T-helper 2 cell treated with Interferon-gamma antibody and Interleukin-4, amounts not matched to agents 5 μg/mL and 100 μg/mL, for 36 hours (primary cell): ENCODE results near the gene PFDN2.
"Not testable (repeated sequence)": the region's sequence is repeated elsewhere in the genome, so short reads cannot be mapped to it uniquely, and the experiment has no call there.

Source experiments
- DNase-seq: peaks from one replicate; pipeline ENCODE4 v3.0.0; 2021; ENCODE audit warnings: low spot score
- H3K27ac Mint-ChIP-seq: one replicate; pipeline ENCODE4 v1.8.0; 2021; ENCODE audit warnings: mild to moderate bottlenecking, mixed read lengths
- H3K27me3 Mint-ChIP-seq: one replicate; pipeline ENCODE4 v1.8.0; 2021; ENCODE audit warnings: low read depth, mixed read lengths
- H3K36me3 Mint-ChIP-seq: one replicate; pipeline ENCODE4 v1.8.0; 2021; ENCODE audit warnings: low read depth, mixed read lengths
- H3K4me1 Mint-ChIP-seq: one replicate; pipeline ENCODE4 v1.8.0; 2021; ENCODE audit warnings: low read depth, mixed read lengths
- H3K4me3 Mint-ChIP-seq: one replicate; pipeline ENCODE4 v1.8.0; 2022; ENCODE audit warnings: mild to moderate bottlenecking, moderate library complexity, mixed read lengths
- H3K9me3 Mint-ChIP-seq: one replicate; pipeline ENCODE4 v1.8.0; 2021; ENCODE audit warnings: mixed read lengths

Gene PFDN2

GRCh38 chr1:161128591-161129420 lies 11.0 kb upstream of the PFDN2 start:
- Mint-ChIP-seq H3K36me3 (peaks cover 39% of the 10 kb centered on the region), H3K4me3 (no peak overlapping the region), H3K4me1 (peaks cover 44% of the 10 kb centered on the region), H3K27me3 (no peaks in the 10 kb centered on the region), H3K27ac (no peak overlapping the region), H3K9me3 (no peaks in the 10 kb centered on the region)
- DNase-seq = no peak

- Mint-ChIP-seq H3K4me1 (peaks cover 44% of the 10 kb centered on the region), H3K27me3 (no peaks in the 10 kb centered on the region), H3K27ac (no peak overlapping the region), H3K9me3 (no peaks in the 10 kb centered on the region), H3K4me3 (no peak overlapping the region), H3K36me3 (peaks cover 43% of the 10 kb centered on the region)
- no peak for DNase-seq
These were observed 9.8 kb upstream of the PFDN2 start for GRCh38 chr1:161127649-161128048.

DNA sequence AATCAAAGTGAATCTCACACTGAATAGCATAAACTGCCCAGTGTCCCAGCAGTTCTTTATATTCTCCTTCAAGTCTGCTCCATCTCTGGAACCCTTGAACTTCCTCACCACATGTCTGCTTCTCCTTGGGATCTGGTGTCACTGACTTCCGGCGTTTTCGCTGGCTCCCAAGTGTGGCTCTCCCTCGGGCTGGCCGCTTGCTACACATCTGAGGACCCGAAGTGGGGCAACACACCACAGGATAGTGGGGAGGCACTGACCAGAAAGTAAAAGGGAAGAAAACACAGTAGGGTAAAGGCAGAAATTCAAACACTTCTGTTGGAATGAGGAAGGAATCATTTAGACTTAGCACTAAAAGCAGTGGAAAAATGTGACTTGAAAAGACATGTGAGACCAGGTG lies 5.1 kb upstream of the PFDN2 start:
- H3K27ac Mint-ChIP-seq = no peak overlapping the region
- H3K4me1 Mint-ChIP-seq = peaks cover 31% of the 10 kb centered on the region

DNA sequence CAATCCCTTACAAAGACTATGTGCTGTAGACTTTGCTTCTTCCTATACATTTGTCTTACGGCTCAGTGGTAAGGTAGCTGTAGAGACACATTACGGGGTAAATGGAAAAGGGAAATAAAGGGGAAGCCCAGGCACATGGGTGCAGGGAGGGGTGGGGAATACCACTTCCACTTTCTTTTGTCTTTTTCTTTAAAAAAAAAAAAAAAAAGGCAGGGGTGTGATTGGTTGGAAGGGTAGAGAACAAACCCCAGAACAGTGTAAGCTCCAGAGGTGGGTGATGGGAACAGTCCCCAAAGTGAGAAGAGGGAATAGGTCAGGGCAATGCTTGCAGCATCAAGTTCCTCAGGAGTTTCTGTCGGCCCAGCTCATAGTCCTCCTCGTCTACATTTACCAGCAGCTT lies 4.0 kb upstream of the PFDN2 start:
- no peak for DNase-seq
- Mint-ChIP-seq H3K9me3 (no peaks in the 10 kb centered on the region), H3K36me3 (peaks cover 42% of the 10 kb centered on the region), H3K4me3 (no peak overlapping the region), H3K27ac (no peak overlapping the region), H3K27me3 (no peaks in the 10 kb centered on the region), H3K4me1 (peaks cover 28% of the 10 kb centered on the region)

More for the DNA sequence above, 5.1 kb upstream of the PFDN2 start:
- Mint-ChIP-seq H3K36me3 (peaks cover 48% of the 10 kb centered on the region), H3K9me3 (no peaks in the 10 kb centered on the region), H3K4me3 (no peak overlapping the region), H3K27me3 (no peaks in the 10 kb centered on the region)
- DNase-seq = no peak

DNA sequence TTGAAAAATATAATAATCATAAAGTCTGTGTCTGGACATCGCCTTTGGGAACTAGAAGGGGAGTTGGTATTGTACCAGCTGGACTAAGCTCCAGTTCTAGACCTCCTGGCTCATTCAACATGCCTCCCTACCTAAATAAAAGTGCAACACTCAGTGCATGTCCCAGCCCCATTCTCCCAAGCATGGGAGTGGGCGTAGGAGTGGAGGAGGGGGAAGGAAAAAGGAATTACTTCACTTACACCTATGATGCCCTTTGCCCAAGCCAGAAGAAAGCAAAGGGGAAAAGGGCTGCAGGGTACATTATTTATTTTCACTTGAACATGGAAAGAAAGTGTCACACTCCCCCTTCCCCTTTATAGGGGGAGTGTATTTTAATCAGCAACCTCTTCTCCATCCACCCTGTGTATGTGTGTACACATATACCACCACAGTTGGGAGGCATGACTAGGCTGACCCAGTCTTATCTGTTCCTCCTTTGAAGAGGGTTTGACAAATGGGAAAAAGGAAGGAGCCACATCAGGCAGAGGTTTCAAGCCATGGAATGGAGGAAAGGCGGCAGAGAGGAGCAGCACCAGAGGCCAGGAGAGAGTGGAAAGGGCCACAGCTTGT lies 3.3 kb upstream of the PFDN2 start:
- H3K36me3 Mint-ChIP-seq = peaks cover 39% of the 10 kb centered on the region
- H3K9me3 Mint-ChIP-seq = no peaks in the 10 kb centered on the region
- H3K27ac Mint-ChIP-seq = peak overlapping the region; percentile 53
- DNase-seq = no peak
- H3K27me3 Mint-ChIP-seq = no peaks in the 10 kb centered on the region
- peaks cover 28% of the 10 kb centered on the region for H3K4me1 Mint-ChIP-seq
- H3K4me3 Mint-ChIP-seq = no peak overlapping the region

DNA sequence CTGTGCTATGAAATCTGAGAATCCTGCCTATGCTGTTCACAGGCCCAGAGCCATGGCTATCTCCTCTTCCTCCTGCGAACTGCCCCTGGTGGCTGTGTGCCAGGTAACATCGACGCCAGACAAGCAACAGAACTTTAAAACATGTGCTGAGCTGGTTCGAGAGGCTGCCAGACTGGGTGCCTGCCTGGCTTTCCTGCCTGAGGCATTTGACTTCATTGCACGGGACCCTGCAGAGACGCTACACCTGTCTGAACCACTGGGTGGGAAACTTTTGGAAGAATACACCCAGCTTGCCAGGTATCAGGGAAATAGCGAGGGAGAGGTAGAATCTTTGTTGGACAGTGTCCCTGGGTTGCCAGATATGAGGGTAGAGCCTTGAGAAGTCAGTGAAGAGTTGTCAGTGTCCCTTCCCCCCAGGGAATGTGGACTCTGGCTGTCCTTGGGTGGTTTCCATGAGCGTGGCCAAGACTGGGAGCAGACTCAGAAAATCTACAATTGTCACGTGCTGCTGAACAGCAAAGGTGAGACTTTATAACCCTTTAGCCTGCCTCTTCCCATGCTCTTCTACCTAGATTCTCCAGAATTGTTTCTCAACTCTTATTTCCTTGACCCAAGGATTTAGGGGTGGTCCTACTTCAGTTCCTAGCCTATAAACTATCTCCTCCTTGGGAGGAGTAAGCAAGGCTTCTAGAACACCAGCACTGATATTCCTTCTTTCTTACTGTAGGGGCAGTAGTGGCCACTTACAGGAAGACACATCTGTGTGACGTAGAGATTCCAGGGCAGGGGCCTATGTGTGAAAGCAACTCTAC lies 1.5 kb upstream of the PFDN2 start:
- peaks cover 38% of the 10 kb centered on the region for H3K36me3 Mint-ChIP-seq

DNA sequence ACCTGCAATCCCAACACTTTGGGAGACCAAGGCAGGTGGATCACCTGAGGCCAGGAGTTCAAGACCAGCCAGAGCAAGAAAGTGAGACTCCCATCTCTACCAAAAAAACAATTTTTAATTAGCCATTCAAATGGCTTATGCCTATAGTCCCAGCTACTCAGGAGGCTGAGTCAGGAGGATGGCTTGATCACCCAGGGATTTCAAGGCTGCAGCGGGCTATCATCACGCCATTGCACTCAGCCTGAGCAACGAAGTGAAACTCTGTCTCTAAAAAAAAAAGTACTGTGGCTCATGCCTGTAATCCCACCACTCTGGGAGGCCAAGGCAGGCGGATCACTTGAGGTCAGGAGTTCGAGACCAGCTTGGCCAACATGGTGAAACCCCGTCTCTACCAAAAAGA lies 1.9 kb downstream of the PFDN2 start:
- Mint-ChIP-seq H3K4me1 (peaks cover 65% of the 10 kb centered on the region), H3K36me3 (peaks cover 32% of the 10 kb centered on the region), H3K4me3 (peak overlapping the region; percentile 95), H3K27ac (peak overlapping the region; percentile 81)
- not testable (repeated sequence) for H3K27me3 Mint-ChIP-seq, DNase-seq, H3K9me3 Mint-ChIP-seq

More for the DNA sequence above, 1.5 kb upstream of the PFDN2 start:
- peaks cover 37% of the 10 kb centered on the region for H3K4me1 Mint-ChIP-seq
- DNase-seq = peak; percentile 70
- peak overlapping the region; percentile 95 for H3K27ac Mint-ChIP-seq
- H3K27me3 Mint-ChIP-seq = no peaks in the 10 kb centered on the region
- H3K4me3 Mint-ChIP-seq = peak overlapping the region; percentile 95
- no peaks in the 10 kb centered on the region for H3K9me3 Mint-ChIP-seq

DNA sequence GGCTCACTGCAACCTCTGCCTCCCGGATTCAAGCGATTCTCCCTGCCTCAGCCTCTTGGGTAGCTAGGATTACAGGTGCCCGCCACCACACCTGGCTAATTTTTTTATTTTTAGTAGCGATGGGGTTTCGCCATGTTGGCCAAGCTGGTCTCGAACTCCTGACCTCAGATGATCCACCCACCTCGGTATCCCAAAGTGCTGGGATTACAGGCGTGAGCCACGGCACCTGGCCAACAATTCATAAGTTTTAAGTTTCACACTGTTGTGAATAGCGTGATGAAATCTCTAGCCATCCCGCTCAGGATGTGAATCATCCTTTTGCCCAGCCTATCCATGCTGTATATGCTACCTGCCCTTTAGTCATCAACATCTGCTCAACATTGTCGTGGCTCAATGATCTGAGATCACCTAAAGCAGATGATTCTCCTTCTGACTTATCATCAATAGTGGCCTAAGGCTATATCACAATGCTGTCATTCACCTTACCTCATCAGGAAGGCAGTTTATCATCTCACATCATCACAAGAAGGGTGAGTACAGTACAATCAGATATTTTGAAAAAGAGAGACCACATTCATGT lies 2.6 kb downstream of the PFDN2 start:
- H3K9me3 Mint-ChIP-seq = no peaks in the 10 kb centered on the region
- H3K27ac Mint-ChIP-seq = peak overlapping the region; percentile 81
- DNase-seq = peak; percentile 61
- peaks cover 63% of the 10 kb centered on the region for H3K4me1 Mint-ChIP-seq
- peak overlapping the region; percentile 95 for H3K4me3 Mint-ChIP-seq
- H3K36me3 Mint-ChIP-seq = peaks cover 29% of the 10 kb centered on the region
- H3K27me3 Mint-ChIP-seq = no peaks in the 10 kb centered on the region

DNA sequence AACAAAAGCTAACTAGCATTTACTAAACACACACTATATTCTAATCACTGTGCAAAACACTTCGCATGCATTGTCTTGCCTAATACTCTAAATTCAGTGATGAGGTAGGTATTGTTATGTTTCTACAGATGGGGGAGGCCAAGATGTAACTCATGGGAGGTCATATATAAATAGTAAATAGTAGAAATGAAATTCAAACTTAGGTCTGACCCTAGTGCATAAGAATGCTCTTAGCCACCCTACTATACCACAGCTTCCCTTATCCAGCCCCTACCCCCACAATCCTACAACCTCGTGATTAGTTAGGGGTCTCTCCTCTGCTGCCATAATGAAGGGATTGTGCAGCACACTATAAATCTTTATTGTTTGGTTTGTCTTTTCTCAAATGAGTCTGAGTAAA lies 3.3 kb downstream of the PFDN2 start:
- DNase-seq = no peak
- Mint-ChIP-seq H3K4me1 (peaks cover 59% of the 10 kb centered on the region), H3K9me3 (no peaks in the 10 kb centered on the region), H3K4me3 (no peak overlapping the region), H3K27me3 (no peaks in the 10 kb centered on the region), H3K36me3 (peaks cover 24% of the 10 kb centered on the region), H3K27ac (peak overlapping the region; percentile 48)

- Mint-ChIP-seq H3K9me3 (no peaks in the 10 kb centered on the region), H3K4me3 (no peak overlapping the region), H3K27ac (peak overlapping the region; percentile 48), H3K36me3 (peaks cover 26% of the 10 kb centered on the region), H3K27me3 (no peaks in the 10 kb centered on the region), H3K4me1 (peaks cover 52% of the 10 kb centered on the region)
- DNase-seq = no peak
These were observed 3.9 kb downstream of the PFDN2 start for GRCh38 chr1:161113915-161114314.

- Mint-ChIP-seq H3K9me3 (no peaks in the 10 kb centered on the region), H3K27ac (peak overlapping the region; percentile 23), H3K27me3 (no peaks in the 10 kb centered on the region), H3K4me1 (peaks cover 44% of the 10 kb centered on the region), H3K36me3 (peaks cover 27% of the 10 kb centered on the region), H3K4me3 (no peak overlapping the region)
- no peak for DNase-seq
These were observed 6.3 kb downstream of the PFDN2 start for GRCh38 chr1:161111527-161111926.

DNA sequence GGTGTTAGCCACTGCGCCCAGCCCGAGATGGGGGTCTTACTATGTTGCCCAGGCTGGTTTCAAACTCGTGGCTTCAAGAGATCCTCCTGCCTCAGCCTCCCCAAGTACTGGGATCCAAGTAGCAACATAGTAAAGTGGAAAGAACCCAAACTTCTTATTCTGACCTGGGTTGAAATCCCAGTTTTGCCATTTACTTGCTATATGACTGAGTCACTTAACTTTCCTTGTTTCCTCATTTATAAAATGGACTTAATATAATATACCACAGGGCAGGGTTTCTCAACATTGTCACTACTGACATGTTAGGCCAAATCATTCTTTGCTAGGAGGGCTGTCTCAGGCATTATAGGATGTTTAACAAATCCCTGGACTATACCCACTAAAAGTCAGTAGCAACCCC lies 6.7 kb downstream of the PFDN2 start:
- Mint-ChIP-seq H3K36me3 (peaks cover 30% of the 10 kb centered on the region), H3K4me1 (peaks cover 41% of the 10 kb centered on the region), H3K4me3 (no peak overlapping the region), H3K9me3 (no peaks in the 10 kb centered on the region), H3K27ac (peak overlapping the region; percentile 23), H3K27me3 (no peaks in the 10 kb centered on the region)
- DNase-seq = no peak

DNA sequence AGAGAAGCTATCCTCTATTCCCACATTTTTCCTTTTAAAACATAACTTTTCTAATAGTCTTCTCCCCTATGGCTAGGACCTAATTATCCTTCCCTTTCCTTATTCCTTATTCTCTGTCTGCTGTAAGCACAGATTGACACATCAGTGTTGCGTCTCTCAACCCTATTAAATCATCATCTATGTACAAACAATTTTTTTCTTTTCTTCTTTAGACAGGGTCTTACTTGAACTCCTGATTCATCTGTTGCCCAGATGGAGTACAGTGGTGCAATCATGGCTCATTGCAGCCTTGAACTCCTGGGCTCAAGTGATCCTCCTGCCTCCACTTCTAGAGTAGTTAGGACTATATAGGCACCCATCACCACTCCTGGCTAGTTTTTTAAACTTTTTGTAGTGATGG lies 11.4 kb downstream of the PFDN2 start:
- Mint-ChIP-seq H3K27ac (no peak overlapping the region), H3K9me3 (no peaks in the 10 kb centered on the region), H3K4me3 (no peak overlapping the region), H3K27me3 (no peaks in the 10 kb centered on the region), H3K36me3 (peaks cover 19% of the 10 kb centered on the region), H3K4me1 (peaks cover 13% of the 10 kb centered on the region)
- DNase-seq = no peak

DNA sequence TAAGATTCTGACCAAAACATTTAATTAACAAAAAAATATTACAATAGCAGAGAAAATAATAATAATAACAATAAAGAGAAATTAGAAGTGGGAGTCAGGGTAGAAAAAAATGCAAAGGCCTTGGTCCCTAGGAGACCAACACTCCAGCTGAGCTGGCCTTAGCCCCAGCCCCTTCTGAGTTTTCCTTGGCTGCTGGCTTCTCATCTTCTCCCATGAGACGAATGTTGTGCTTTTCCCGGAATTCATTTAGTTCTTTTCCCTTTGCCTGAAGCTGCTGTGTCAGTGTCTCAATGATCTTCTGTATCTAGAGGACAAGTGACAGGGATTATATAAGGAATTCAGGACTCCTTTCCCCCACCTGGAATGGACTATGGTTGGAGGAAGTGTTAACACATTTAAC lies 17.3 kb downstream of the PFDN2 start:
- Mint-ChIP-seq H3K4me1 (peaks cover 27% of the 10 kb centered on the region), H3K27ac (no peak overlapping the region), H3K4me3 (no peak overlapping the region)

More for the DNA sequence above, 17.3 kb downstream of the PFDN2 start:
- Mint-ChIP-seq H3K9me3 (no peaks in the 10 kb centered on the region), H3K36me3 (peaks cover 18% of the 10 kb centered on the region), H3K27me3 (peaks cover 2% of the 10 kb centered on the region)
- DNase-seq = no peak
